WTC11 (cell line): ENCODE results near the gene SHCBP1. TPM values are rescaled to one million over a fixed set of nuclear protein-coding genes. Genes with fewer than 3 reads are reported as not detected.

Experiments used
- ATAC-seq: fragments of 200-7000 bp; cut with Tn5 transposase; 2 replicates; pipeline ENCODE4 v1.10.0; 2021; ENCODE audit warnings: mild to moderate bottlenecking, moderate library complexity
- CTCF ChIA-PET: fragments of 300-600 bp; sonication (Branson Sonifier 250); formaldehyde crosslinking; loops from one replicate; lab custom pipeline; 2021; ENCODE audit warnings: antibody characterized with exemption; lab: Charles Lee
- POLR2A ChIA-PET: fragments of 350-600 bp; sonication (Branson Sonifier 250); formaldehyde crosslinking; loops from one replicate; lab custom pipeline; 2021; ENCODE audit warnings: antibody characterized with exemption; lab: Charles Lee
- DNase-seq: peaks from one replicate; pipeline ENCODE4 v3.0.0; 2021; ENCODE audit warnings: low spot score
- H3K27ac Mint-ChIP-seq: 2 replicates; pipeline ENCODE4 v1.8.0; 2021; ENCODE audit warnings: mixed read lengths
- H3K27me3 Mint-ChIP-seq: 2 replicates; pipeline ENCODE4 v1.8.0; 2021; ENCODE audit warnings: low read depth, mild to moderate bottlenecking, moderate library complexity, mixed read lengths
- H3K36me3 Mint-ChIP-seq: 2 replicates; pipeline ENCODE4 v1.8.0; 2021; ENCODE audit warnings: mixed read lengths
- H3K4me1 Mint-ChIP-seq: 2 replicates; pipeline ENCODE4 v1.8.0; 2022; ENCODE audit warnings: mixed read lengths
- H3K4me3 Mint-ChIP-seq: 2 replicates; pipeline ENCODE4 v1.8.0; 2021; ENCODE audit warnings: mild to moderate bottlenecking, moderate library complexity, mixed read lengths
- H3K9me3 Mint-ChIP-seq: 2 replicates; pipeline ENCODE4 v1.8.0; 2021; ENCODE audit warnings: mixed read lengths
- FOXK1 ChIP-seq: sonication (generic); formaldehyde crosslinking; IDR thresholded peaks from 2 replicates; pipeline ENCODE4 v1.8.0; 2022; ENCODE audit warnings: mild to moderate bottlenecking, moderate library complexity, missing genetic modification reagents
- HMGA2 ChIP-seq: fragments of 250-450 bp; sonication (Bioruptor Pico); IDR thresholded peaks from 2 replicates; pipeline ENCODE4 v1.4.0; 2021; ENCODE audit warnings: mild to moderate bottlenecking, moderate library complexity
- KAT7 ChIP-seq: sonication (generic); formaldehyde crosslinking; IDR thresholded peaks from 2 replicates; pipeline ENCODE4 v1.8.1; 2023; ENCODE audit warnings: missing genetic modification reagents, mild to moderate bottlenecking, borderline replicate concordance
- SMAD4 ChIP-seq: sonication (generic); formaldehyde crosslinking; IDR thresholded peaks from 2 replicates; pipeline ENCODE4 v1.8.0; 2022; ENCODE audit warnings: mild to moderate bottlenecking, missing genetic modification reagents
- TEAD4 ChIP-seq: sonication (generic); formaldehyde crosslinking; IDR thresholded peaks from 2 replicates; pipeline ENCODE4 v1.8.0; 2022; ENCODE audit warnings: mild to moderate bottlenecking, missing genetic modification reagents
- TP53 ChIP-seq: sonication (generic); formaldehyde crosslinking; IDR thresholded peaks from 2 replicates; pipeline ENCODE4 v1.8.1; 2023; ENCODE audit warnings: mild to moderate bottlenecking, missing genetic modification reagents
- ZNF121 ChIP-seq: sonication (generic); formaldehyde crosslinking; IDR thresholded peaks from 2 replicates; pipeline ENCODE4 v1.8.0; 2023; ENCODE audit warnings: missing genetic modification reagents
- ZNF396 ChIP-seq: fragments of 250-450 bp; sonication (Bioruptor Pico); IDR thresholded peaks from 2 replicates; pipeline ENCODE4 v1.8.0; 2021; ENCODE audit warnings: mild to moderate bottlenecking, moderate library complexity, borderline replicate concordance
- total RNA-seq: library from RNA; stranded (reverse); gene quantifications from 3 replicates; pipeline ENCODE4 v1.2.3, GENCODE V29; 2021
- TF ChIP-seq, protein P1 (sequence below): sonication (generic); formaldehyde crosslinking; IDR thresholded peaks from 2 replicates; pipeline ENCODE4 v1.8.1; 2022; ENCODE audit warnings: mild to moderate bottlenecking, moderate library complexity, missing genetic modification reagents
- TF ChIP-seq, protein P2 (sequence below): sonication (generic); formaldehyde crosslinking; conservative IDR thresholded peaks from 2 replicates; pipeline ENCODE4 v1.8.1; 2022; ENCODE audit warnings: mild to moderate bottlenecking, missing genetic modification reagents
- TF ChIP-seq, protein P3 (sequence below): fragments of 250-450 bp; sonication (Bioruptor Pico); IDR thresholded peaks from 2 replicates; pipeline ENCODE4 v1.9.0; 2021; ENCODE audit warnings: moderate library complexity, mild to moderate bottlenecking, inconsistent platforms, borderline replicate concordance
- TF ChIP-seq, protein P4 (sequence below): fragments of 200-600 bp; IDR thresholded peaks from 2 replicates; pipeline ENCODE4 v1.8.0; 2022; ENCODE audit warnings: antibody characterized with exemption
- TF ChIP-seq, protein P5 (sequence below): fragments of 250-450 bp; sonication (Bioruptor Pico); IDR thresholded peaks from 2 replicates; pipeline ENCODE4 v1.9.0; 2021; ENCODE audit warnings: mild to moderate bottlenecking
- TF ChIP-seq, protein P6 (sequence below): sonication (generic); formaldehyde crosslinking; IDR thresholded peaks from 2 replicates; pipeline ENCODE4 v1.8.1; 2023; ENCODE audit warnings: mild to moderate bottlenecking, moderate library complexity, missing genetic modification reagents

The SHCBP1 gene
- total RNA-seq, 1 experiment from 2014 or later: 20.2 TPM

DNA sequence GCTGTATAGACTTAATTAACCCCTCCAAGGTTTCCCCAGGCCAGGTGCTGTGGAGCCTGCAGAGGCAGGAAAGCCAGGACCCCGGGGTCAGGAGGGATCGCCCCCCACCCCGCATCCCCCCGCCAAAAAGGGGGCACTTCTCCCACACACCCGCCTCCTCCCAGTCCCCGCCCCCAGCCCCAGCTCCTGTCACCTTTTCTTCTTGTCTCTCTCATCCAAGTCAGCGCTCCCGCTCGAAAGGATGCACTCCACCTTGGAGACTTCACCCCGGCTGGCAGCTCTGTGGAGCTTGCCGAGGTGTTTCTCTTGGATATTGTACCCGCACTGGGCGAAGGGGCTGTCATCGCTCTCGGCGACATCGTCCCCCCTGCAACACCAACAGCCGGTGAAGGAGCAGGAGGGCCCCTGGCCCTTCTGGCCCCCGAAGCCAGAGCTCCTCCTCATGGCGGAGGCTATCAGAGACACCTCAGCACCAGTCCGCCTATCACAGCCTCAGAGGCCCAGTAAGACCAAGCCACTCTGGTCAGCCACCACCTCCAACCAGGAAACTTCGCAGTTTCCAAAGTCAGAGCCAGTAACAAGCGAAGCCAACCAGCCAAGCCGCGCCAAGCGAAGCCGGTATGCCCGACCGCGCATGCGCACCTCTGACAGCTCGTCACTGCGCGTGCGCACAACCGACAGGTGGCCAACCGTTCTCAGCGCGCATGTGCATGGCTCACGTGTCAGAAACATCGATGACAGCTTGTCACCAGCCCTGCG is 52.5 kb downstream of the SHCBP1 start:
- no peak; the same call in 1 of the 2 replicates for ATAC-seq
- CTCF ChIA-PET: interaction anchor here (0.8 kb wide), 1 partner anchor 15 kb away, joined by 3 read pairs; no protein-coding TSS in a partner anchor
- no peak for DNase-seq
- no peaks in the 10 kb centered on the region for H3K27me3 Mint-ChIP-seq
- no peak overlapping the region for H3K4me3 Mint-ChIP-seq
- TF ChIP-seq KAT7 (CRISPR knock-in tag) (no peak), ZNF121 (no peak), HMGA2 (CRISPR knock-in tag) (no peak), ZNF396 (CRISPR knock-in tag) (no peak), FOXK1 (CRISPR knock-in tag) (no peak), SMAD4 (no peak), TEAD4 (CRISPR knock-in tag) (no peak), TP53 (no peak)
- TF ChIP-seq, protein P1, sequence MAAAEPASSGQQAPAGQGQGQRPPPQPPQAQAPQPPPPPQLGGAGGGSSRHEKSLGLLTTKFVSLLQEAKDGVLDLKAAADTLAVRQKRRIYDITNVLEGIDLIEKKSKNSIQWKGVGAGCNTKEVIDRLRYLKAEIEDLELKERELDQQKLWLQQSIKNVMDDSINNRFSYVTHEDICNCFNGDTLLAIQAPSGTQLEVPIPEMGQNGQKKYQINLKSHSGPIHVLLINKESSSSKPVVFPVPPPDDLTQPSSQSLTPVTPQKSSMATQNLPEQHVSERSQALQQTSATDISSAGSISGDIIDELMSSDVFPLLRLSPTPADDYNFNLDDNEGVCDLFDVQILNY (CRISPR knock-in tag): no peak
- TF ChIP-seq, protein P2, sequence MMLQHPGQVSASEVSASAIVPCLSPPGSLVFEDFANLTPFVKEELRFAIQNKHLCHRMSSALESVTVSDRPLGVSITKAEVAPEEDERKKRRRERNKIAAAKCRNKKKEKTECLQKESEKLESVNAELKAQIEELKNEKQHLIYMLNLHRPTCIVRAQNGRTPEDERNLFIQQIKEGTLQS (CRISPR knock-in tag): no peak
- TF ChIP-seq, protein P3, sequence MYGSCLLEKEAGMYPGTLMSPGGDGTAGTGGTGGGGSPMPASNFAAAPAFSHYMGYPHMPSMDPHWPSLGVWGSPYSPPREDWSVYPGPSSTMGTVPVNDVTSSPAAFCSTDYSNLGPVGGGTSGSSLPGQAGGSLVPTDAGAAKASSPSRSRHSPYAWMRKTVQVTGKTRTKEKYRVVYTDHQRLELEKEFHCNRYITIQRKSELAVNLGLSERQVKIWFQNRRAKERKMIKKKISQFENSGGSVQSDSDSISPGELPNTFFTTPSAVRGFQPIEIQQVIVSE (CRISPR knock-in tag): no peak
- TF ChIP-seq, protein P4, sequence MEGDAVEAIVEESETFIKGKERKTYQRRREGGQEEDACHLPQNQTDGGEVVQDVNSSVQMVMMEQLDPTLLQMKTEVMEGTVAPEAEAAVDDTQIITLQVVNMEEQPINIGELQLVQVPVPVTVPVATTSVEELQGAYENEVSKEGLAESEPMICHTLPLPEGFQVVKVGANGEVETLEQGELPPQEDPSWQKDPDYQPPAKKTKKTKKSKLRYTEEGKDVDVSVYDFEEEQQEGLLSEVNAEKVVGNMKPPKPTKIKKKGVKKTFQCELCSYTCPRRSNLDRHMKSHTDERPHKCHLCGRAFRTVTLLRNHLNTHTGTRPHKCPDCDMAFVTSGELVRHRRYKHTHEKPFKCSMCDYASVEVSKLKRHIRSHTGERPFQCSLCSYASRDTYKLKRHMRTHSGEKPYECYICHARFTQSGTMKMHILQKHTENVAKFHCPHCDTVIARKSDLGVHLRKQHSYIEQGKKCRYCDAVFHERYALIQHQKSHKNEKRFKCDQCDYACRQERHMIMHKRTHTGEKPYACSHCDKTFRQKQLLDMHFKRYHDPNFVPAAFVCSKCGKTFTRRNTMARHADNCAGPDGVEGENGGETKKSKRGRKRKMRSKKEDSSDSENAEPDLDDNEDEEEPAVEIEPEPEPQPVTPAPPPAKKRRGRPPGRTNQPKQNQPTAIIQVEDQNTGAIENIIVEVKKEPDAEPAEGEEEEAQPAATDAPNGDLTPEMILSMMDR: no peak
- TF ChIP-seq, protein P5, sequence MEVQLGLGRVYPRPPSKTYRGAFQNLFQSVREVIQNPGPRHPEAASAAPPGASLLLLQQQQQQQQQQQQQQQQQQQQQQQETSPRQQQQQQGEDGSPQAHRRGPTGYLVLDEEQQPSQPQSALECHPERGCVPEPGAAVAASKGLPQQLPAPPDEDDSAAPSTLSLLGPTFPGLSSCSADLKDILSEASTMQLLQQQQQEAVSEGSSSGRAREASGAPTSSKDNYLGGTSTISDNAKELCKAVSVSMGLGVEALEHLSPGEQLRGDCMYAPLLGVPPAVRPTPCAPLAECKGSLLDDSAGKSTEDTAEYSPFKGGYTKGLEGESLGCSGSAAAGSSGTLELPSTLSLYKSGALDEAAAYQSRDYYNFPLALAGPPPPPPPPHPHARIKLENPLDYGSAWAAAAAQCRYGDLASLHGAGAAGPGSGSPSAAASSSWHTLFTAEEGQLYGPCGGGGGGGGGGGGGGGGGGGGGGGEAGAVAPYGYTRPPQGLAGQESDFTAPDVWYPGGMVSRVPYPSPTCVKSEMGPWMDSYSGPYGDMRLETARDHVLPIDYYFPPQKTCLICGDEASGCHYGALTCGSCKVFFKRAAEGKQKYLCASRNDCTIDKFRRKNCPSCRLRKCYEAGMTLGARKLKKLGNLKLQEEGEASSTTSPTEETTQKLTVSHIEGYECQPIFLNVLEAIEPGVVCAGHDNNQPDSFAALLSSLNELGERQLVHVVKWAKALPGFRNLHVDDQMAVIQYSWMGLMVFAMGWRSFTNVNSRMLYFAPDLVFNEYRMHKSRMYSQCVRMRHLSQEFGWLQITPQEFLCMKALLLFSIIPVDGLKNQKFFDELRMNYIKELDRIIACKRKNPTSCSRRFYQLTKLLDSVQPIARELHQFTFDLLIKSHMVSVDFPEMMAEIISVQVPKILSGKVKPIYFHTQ (CRISPR knock-in tag): no peak
- TF ChIP-seq, all 79 proteins: peak for 0
- Mint-ChIP-seq H3K36me3 (no peaks in the 10 kb centered on the region), H3K4me1 (no peaks in the 10 kb centered on the region), H3K27ac (no peak overlapping the region), H3K9me3 (0 out of 2 replicates have a peak, but pooled peaks cover 5% of the 10 kb centered on the region)
- POLR2A ChIA-PET: no interaction called here

DNA sequence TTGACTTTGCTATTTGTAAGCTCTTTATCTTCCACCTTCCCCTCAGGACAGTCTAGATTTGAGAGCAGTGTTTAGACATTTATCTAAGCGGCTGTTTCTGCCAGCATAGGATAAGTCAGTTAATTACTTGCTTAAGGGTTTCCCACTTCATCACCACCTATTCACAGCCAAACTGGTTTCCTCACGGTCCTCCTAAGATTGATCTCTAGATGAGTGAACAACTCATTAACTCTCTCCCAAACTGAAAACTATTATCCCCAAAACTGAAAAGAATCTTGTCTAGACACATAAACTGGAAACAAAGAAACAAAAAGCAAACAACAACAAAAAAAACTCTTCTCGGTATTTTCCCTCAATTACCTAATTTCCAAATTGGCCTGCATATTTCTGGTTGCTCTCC is 58.2 kb downstream of the SHCBP1 start:
- no peaks in the 10 kb centered on the region for H3K36me3 Mint-ChIP-seq
- H3K27me3 Mint-ChIP-seq: no peaks in the 10 kb centered on the region; the same call in 1 of the 2 replicates
- no peak overlapping the region for H3K4me3 Mint-ChIP-seq
- no peak overlapping the region for H3K27ac Mint-ChIP-seq
- TF ChIP-seq, protein P6, sequence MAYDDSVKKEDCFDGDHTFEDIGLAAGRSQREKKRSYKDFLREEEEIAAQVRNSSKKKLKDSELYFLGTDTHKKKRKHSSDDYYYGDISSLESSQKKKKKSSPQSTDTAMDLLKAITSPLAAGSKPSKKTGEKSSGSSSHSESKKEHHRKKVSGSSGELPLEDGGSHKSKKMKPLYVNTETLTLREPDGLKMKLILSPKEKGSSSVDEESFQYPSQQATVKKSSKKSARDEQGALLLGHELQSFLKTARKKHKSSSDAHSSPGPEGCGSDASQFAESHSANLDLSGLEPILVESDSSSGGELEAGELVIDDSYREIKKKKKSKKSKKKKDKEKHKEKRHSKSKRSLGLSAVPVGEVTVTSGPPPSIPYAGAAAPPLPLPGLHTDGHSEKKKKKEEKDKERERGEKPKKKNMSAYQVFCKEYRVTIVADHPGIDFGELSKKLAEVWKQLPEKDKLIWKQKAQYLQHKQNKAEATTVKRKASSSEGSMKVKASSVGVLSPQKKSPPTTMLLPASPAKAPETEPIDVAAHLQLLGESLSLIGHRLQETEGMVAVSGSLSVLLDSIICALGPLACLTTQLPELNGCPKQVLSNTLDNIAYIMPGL (CRISPR knock-in tag): no peak
- no peaks in the 10 kb centered on the region for H3K9me3 Mint-ChIP-seq
- ATAC-seq: no peak
- DNase-seq: no peak
- POLR2A ChIA-PET: no interaction called here
- CTCF ChIA-PET: no interaction called here
- no peaks in the 10 kb centered on the region for H3K4me1 Mint-ChIP-seq
